ENCODE data around the gene LAMB3. TPM values are rescaled to one million over a fixed set of nuclear protein-coding genes. Genes with fewer than 3 reads are reported as not detected.
A peak's percentile ranks its signal among the peaks of the same experiment; 100 is the strongest.

LAMB3 gene
- total and polyA plus RNA-seq, 4 experiments from 2014 or later = 0.18 to 0.69 (median 0.38) TPM; not detected in 1

DNA sequence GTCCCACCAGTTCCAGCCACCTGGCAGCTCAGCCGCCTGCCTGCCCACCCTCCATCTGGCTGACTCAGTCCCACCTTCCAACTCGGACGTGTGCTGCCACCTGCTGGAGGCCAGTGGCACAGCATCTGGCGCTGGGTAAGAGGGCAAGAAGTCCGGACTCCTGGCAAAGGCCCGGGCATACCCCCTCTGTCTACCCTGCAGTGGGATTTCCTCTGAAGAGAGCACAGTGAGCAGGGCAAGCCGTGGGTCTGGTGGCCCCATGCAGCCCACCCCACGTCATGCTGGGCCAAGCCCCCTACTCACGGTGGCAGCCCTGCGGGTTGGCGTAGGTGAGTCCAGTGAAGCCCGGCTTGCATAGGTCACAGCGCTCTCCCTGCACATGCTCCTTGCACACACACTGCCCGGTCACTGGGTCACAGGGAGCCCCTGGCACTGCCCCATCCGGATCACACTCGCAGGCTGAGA lies 24.5 kb downstream of the LAMB3 start:
- H3K27me3 Mint-ChIP-seq = no peaks in the 10 kb centered on the region
- CTCF ChIA-PET (ENCODE audit: partially characterized antibody) = interaction anchor here (0.8 to 1.9 kb wide), 20 partner anchors 8 to 121 kb away, joined by 3 to 10 read pairs (median 4); no protein-coding TSS in a partner anchor

DNA sequence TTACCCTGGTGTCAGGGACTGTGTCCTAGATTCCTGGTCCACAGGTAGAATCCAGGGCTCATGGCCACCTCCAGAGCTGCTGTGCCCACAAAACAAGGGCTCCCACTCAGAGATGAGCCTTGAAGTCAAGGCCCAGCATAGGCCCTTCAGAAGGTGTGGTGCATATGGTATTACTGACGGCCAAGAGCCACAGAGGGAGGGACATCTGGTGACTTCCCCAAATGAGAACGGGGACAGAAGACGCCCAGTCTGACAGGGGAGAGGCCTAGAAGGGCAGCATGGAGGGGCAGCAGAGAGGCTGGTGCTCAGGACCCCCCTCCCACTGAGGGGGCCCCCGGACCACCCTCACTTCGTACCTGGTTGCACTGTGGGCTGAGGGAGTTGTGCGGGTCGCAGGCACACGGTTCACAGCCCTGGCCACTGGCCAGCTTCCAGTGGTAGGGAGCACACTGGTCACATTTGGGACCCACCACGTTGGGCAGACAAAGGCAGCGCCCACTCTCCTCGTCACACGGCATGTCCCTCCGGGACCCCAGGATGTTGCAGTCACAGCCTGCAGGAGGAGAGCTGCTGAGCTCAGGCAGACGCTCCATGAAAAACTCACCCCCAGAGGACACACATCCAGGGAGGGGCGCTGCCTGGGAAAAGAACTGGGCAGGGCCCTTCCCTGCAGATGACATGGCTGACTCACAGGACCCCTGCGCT lies 25.0 kb downstream of the LAMB3 start:
- Mint-ChIP-seq H3K4me3 (peak overlapping the region in 1 of 8 donors; percentile 23), H3K27me3 (no peaks in the 10 kb centered on the region), H3K4me1 (peaks cover 2 to 18% (median 6%) of the 10 kb centered on the region in 4 donors), H3K36me3 (no peaks in the 10 kb centered on the region), H3K27ac (no peak overlapping the region), H3K9me3 (peaks cover 0 to 4% (median 0%) of the 10 kb centered on the region in 8 donors)
- intact Hi-C loops (cut with micrococcal nuclease) = loop anchor here (1.0 kb wide), 3 partner anchors 58 to 120 kb away; no protein-coding TSS in a partner anchor
- peaks cover 4% of the 10 kb centered on the region for H3K4me1 ChIP-seq (ENCODE audit: insufficient read depth, low read length)
- H3K27me3 ChIP-seq (ENCODE audit: insufficient read depth, low read length) = no peaks in the 10 kb centered on the region
- no peak overlapping the region for H3K27ac ChIP-seq (ENCODE audit: low read depth, low read length)
- CTCF ChIA-PET (ENCODE audit: partially characterized antibody) = interaction anchor here (0.8 to 1.7 kb wide), 19 partner anchors 8 to 121 kb away, joined by 3 to 10 read pairs (median 4); no protein-coding TSS in a partner anchor
- POLR2A ChIA-PET (ENCODE audit: partially characterized antibody) = no interaction called here
- no peaks in the 10 kb centered on the region for H3K9me3 ChIP-seq (ENCODE audit: control insufficient read depth in 1 of 2, low read length in 2 of 2)
- DNase-seq = peak in 1 of 5 donors; percentile 7
- H3K36me3 ChIP-seq (ENCODE audit: insufficient read depth, low read length) = no peaks in the 10 kb centered on the region
- H3K4me3 ChIP-seq (ENCODE audit: low read length in 2 of 2) = no peak overlapping the region

More for the DNA sequence above, 24.5 kb downstream of the LAMB3 start:
- H3K27ac ChIP-seq (ENCODE audit: low read depth, low read length) = no peak overlapping the region
- intact Hi-C loops (cut with micrococcal nuclease) = loop anchor here (1.0 kb wide), 3 partner anchors 58 to 120 kb away; no protein-coding TSS in a partner anchor
- no peak overlapping the region for H3K4me3 ChIP-seq (ENCODE audit: low read length in 2 of 2)
- Mint-ChIP-seq H3K4me1 (peaks cover 2 to 18% (median 6%) of the 10 kb centered on the region in 4 donors), H3K9me3 (peaks cover 0 to 4% (median 0%) of the 10 kb centered on the region in 8 donors), H3K36me3 (no peaks in the 10 kb centered on the region), H3K4me3 (peak overlapping the region in 1 of 8 donors; percentile 23), H3K27ac (no peak overlapping the region)
- POLR2A ChIA-PET (ENCODE audit: partially characterized antibody) = no interaction called here
- peaks cover 4% of the 10 kb centered on the region for H3K4me1 ChIP-seq (ENCODE audit: insufficient read depth, low read length)
- H3K9me3 ChIP-seq (ENCODE audit: control insufficient read depth in 1 of 2, low read length in 2 of 2) = no peaks in the 10 kb centered on the region
- H3K36me3 ChIP-seq (ENCODE audit: insufficient read depth, low read length) = no peaks in the 10 kb centered on the region
- no peaks in the 10 kb centered on the region for H3K27me3 ChIP-seq (ENCODE audit: insufficient read depth, low read length)
- DNase-seq = peak; percentile 50 to 65 (median 61)

DNA sequence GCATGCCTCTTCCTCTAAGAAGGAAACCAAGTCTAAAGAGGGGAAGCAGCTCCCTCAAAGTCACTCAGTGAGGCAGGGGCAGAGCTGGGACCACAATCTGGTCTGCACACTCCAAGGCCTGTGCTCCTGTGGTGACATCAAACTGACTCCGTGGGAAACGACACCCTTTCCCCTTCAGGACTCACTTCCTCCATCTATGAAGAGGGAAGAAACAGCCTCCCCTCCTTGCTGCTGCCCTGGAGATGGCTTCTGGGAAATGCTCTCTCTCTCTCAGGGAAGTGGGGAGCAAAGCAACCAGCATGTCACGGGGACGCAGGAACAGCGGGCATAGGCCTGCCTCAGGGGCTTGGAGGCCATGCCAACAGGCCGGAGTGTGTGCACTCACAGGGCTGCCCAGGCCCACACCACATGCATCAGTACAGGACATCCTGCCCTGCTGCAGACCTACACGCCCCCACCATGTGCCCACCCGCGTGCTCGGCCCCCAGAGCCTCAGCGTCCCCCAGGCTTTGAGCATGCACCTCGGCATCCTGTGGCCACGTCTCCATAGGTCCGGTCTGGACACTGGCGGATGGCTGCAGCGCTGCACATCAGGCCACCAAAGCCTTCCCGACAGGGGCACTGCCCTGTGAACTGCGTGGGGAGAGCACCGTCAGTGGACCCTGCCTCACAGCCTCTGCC lies 25.7 kb downstream of the LAMB3 start:
- Mint-ChIP-seq H3K27me3 (no peaks in the 10 kb centered on the region), H3K36me3 (no peaks in the 10 kb centered on the region), H3K4me1 (peaks cover 2 to 18% (median 6%) of the 10 kb centered on the region in 4 donors), H3K4me3 (no peak overlapping the region), H3K27ac (no peak overlapping the region), H3K9me3 (peaks cover 0 to 5% (median 0%) of the 10 kb centered on the region in 8 donors)
- intact Hi-C loops (cut with micrococcal nuclease) = loop anchor here (1.0 kb wide), 3 partner anchors 57 to 121 kb away; no protein-coding TSS in a partner anchor
- no peak overlapping the region for H3K4me3 ChIP-seq (ENCODE audit: low read length in 2 of 2)
- H3K27me3 ChIP-seq (ENCODE audit: insufficient read depth, low read length) = no peaks in the 10 kb centered on the region
- H3K27ac ChIP-seq (ENCODE audit: low read depth, low read length) = no peak overlapping the region
- H3K9me3 ChIP-seq (ENCODE audit: control insufficient read depth in 1 of 2, low read length in 2 of 2) = no peaks in the 10 kb centered on the region
- no peak for DNase-seq
- peaks cover 4% of the 10 kb centered on the region for H3K4me1 ChIP-seq (ENCODE audit: insufficient read depth, low read length)
- CTCF ChIA-PET (ENCODE audit: partially characterized antibody) = interaction anchor here (0.8 to 1.7 kb wide), 11 partner anchors 7 to 122 kb away, joined by 3 to 6 read pairs (median 4); no protein-coding TSS in a partner anchor
- no peaks in the 10 kb centered on the region for H3K36me3 ChIP-seq (ENCODE audit: insufficient read depth, low read length)
- POLR2A ChIA-PET (ENCODE audit: partially characterized antibody) = no interaction called here

DNA sequence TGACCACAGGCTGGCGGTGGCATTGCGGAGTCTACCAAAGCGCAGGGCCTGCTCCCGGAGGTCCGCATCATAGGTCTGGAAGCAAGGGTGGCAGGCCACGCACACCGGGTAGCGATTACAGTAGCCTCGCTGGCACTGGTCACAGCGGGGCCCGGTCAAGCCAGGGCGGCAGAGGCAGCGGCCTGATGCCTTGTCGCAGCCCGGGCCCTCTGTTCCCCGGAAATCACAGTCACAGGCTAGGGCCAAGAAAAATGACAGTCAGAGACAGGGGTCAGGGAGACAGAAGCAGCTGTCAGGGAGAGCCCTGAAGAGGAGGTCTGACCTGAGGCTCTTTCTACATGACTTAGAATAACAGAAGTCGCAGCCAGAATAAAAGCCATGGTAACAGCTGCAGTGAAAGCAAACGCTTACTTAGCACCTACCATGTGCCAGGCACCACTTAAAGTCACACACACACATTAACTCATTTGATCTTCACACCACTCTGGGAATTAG lies 26.4 kb downstream of the LAMB3 start:
- no peak for DNase-seq
- POLR2A ChIA-PET (ENCODE audit: partially characterized antibody) = no interaction called here
- Histone ChIP-seq H3K4me1 (ENCODE audit: insufficient read depth, low read length) (peaks cover 4% of the 10 kb centered on the region), H3K9me3 (ENCODE audit: control insufficient read depth in 1 of 2, low read length in 2 of 2) (no peaks in the 10 kb centered on the region), H3K36me3 (ENCODE audit: insufficient read depth, low read length) (no peaks in the 10 kb centered on the region), H3K4me3 (ENCODE audit: low read length in 2 of 2) (no peak overlapping the region), H3K27ac (ENCODE audit: low read depth, low read length) (no peak overlapping the region), H3K27me3 (ENCODE audit: insufficient read depth, low read length) (no peaks in the 10 kb centered on the region)
- Mint-ChIP-seq H3K27me3 (no peaks in the 10 kb centered on the region), H3K27ac (no peak overlapping the region), H3K4me1 (peaks cover 2 to 18% (median 6%) of the 10 kb centered on the region in 4 donors), H3K36me3 (no peaks in the 10 kb centered on the region), H3K9me3 (peaks cover 0 to 5% (median 0%) of the 10 kb centered on the region in 8 donors), H3K4me3 (no peak overlapping the region)
- intact Hi-C loops (cut with micrococcal nuclease) = no loop called here
- CTCF ChIA-PET (ENCODE audit: partially characterized antibody) = interaction anchor here (1.7 kb wide), 1 partner anchor 81 kb away, joined by 3 read pairs; no protein-coding TSS in a partner anchor

DNA sequence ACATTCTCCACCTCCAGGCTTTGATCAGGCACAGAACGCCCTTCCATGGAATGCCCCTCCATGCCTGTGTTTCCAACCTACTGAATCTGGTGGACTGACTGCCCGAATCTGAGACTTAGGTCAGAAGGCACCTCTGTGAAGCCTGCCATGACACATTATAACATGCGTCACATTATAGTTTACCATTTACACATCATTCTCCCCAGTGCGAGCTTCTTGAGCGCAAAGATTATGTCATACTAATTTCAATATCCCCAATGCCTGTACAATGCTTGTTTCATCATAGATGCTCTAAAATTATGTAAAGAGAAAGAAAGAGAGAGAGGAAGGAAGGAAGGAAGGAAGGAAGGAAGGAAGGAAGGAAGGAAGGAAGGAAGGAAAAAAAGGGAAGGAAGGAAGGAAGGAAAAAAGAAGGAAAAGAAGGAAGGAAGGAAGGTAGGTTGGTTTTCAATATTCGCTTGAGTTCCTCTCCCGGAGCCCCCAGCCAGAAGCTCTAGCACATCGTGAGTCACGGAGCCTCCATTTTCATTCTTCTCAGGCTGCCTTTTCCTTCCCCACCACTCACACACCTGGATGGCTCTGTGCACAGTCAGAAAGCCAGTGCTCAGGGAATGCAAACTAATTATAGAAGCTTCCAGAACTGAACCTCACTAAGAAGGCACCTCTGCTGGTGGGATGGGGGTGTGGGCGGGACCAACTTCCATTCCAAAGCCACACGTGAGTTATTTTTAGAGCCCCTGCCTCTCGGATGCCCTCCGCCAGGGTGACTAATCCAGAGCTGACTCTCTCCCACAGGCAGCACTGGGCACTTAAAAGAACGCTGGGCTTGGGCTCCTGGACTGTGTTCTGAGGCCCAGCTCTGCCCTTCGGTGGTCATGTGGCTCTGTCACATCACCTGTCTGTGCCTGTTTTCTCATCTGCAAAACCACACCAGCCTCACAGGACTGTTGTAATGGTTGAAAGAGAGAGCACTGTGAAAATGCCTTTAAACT lies 27.4 kb downstream of the LAMB3 start:
- H3K36me3 ChIP-seq (ENCODE audit: insufficient read depth, low read length) = no peaks in the 10 kb centered on the region
- Mint-ChIP-seq H3K27me3 (no peaks in the 10 kb centered on the region), H3K4me3 (no peak overlapping the region), H3K9me3 (peaks cover 0 to 5% (median 0%) of the 10 kb centered on the region in 8 donors), H3K36me3 (no peaks in the 10 kb centered on the region), H3K27ac (peak overlapping the region in 2 of 7 donors; percentile 48 to 62), H3K4me1 (peaks cover 2 to 18% (median 6%) of the 10 kb centered on the region in 4 donors)
- no peaks in the 10 kb centered on the region for H3K9me3 ChIP-seq (ENCODE audit: control insufficient read depth in 1 of 2, low read length in 2 of 2)
- no peak for DNase-seq
- ChIA-PET CTCF (ENCODE audit: partially characterized antibody) (interaction anchor here (0.7 to 1.3 kb wide), 7 partner anchors 17 to 1752 kb away, joined by 3 to 5 read pairs (median 4); no protein-coding TSS in a partner anchor), POLR2A (ENCODE audit: partially characterized antibody) (no interaction called here)
- no peak overlapping the region for H3K4me3 ChIP-seq (ENCODE audit: low read length in 2 of 2)
- intact Hi-C loops (cut with micrococcal nuclease) = no loop called here
- H3K27ac ChIP-seq (ENCODE audit: low read depth, low read length) = no peak overlapping the region
- no peaks in the 10 kb centered on the region for H3K27me3 ChIP-seq (ENCODE audit: insufficient read depth, low read length)
- H3K4me1 ChIP-seq (ENCODE audit: insufficient read depth, low read length) = peaks cover 4% of the 10 kb centered on the region

All from CD4-positive, alpha-beta memory T cell (primary cell).